Putamen (tissue), 1 donor: ENCODE results near the gene YKT6.

Experiments used
- DNase-seq: peaks from one replicate; pipeline ENCODE4 v3.0.0-alpha.2; 2016; ENCODE audit warnings: low spot score

YKT6 gene

DNA sequence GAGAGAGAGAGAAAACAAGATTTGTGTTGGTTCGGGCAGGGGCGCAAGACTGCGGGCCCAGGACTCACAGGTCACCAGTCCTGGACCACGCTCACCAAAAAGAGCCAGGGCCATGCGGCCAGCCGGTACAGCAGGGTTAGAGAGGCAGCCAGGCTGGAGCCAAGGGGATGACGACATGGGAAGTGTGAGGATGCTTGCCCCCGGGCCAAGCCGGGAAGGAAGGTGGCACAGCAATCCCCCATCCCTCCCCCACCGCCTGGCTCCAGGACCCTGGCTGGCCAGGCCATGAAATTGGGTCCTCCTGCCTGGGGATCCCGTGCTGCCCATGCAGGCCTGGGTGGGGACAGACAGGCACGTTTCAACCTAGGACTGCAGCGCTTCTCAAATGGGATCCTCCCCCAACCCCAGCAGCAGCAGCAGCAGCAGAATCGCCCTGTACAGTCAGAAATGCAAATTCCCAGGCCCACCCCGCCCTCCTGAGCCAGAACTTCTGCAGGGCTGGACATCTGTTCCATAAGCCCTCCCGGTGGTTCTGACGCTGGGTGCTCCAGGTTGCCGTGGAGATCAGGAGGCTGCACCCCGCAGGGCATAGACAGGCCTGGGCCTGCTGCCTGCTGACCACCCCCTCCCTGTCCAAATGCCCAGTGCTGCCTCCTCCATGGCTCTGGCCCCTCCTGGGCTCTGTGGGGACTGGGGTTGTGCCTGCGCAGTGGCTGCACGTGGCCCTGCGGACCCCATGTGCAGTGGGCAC, 35.0 kb downstream of the YKT6 start:
- no peak for DNase-seq

DNA sequence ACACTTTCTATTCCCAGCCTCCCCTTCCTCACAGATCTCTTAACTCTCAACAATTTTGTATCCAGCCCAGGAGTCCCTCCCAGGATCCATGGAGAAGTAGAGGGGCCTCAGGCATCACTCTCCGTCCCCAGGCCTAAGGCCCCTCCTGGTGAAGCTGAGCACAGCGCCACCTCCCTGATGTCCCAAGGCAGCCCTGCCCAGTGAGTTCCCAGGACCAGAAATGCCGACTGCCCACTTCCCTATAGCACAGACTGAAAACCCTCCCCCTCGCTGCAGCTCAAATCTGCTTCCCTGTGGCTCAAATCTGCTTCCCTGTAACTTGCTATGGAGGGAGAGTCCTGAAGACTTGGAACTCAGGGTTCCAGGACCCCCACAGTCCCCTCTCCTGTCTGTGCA, 35.6 kb downstream of the YKT6 start:
- no peak for DNase-seq

DNA sequence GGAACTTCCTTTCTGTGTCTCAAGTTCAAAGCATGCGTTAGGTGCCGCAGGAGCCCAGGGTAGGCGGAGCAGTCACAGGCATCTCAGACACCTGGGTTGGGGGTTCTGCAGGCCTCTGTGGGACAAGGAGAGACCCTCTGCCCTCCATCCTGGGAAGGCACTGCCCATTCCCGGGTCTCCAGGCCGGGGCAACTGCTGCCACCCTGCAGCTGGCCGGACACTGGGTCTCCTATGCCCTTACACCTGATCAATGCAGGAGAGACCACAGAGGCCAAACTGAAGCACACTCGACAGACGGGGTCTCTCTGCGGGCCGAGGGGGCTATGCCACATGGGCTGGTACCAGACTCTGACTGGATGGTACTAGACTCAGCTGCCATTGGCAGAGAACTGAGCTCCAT, 36.9 kb downstream of the YKT6 start:
- DNase-seq: no peak

GRCh38 chr7:44238116-44238695, 37.4 kb downstream of the YKT6 start:
- no peak for DNase-seq

DNA sequence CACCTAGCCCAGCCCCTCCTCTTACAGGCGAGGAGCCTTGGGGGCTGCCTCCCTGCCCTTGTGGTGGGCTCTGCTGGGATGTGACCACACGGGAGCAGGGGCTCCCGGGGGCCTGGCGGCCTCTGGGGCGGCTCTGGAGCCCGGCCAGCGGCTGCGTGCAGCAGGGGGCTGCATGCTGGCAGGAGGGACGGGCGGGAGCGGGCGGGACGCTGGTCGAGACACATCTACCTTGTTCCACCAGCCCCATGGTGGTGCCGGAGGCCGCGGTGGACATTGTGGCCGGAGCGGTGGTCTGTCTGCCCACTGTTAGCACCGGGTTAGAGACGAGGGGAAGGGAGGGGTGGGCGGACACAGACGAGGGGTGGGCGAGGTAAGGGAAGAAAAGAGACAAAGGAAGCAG, 38.6 kb downstream of the YKT6 start:
- DNase-seq: no peak

GRCh38 chr7:44240376-44240775, 39.6 kb downstream of the YKT6 start:
- DNase-seq: no peak

- peak; percentile 55 for DNase-seq
Measured at GRCh38 chr7:44240983-44241510, 40.3 kb downstream of the YKT6 start.

DNA sequence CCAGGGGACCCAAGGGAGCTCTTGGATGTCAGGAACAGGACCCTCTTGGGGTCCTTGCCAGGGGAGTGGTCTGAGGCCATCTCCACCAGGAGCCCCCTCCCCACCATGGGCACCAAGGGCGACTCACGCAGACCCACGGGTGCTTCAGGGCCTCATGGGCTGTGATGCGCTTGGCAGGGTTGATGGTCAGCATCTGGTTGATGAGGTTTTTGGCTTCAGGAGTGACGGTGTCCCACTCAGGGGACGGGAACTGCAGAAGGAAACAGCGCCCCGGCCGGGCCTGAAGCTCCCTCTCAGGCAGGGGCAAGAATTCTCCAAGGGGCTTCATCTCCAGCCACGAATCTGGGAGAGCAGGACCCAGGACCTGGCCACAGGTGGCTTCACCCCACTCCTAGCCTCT, 41.3 kb downstream of the YKT6 start:
- DNase-seq: no peak

DNA sequence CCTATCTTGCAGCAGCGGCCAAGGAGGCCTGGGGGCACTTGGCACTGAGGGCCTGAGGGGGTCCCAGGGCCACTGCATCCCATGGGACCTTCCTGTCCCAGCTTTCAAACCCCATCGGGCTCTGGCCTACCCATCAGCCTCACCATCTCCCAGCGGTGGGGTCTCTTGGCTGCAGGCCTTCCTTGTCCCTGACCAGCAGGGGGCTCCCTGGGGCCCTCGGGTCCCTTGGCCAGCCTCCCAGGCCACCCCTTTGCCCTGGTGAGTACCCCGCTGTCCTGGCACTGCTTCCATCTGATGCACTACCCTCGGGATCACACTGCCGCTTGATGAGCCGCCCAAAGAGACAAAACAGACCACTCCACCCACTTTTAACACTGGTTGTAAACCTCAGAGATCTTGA, 43.5 kb downstream of the YKT6 start:
- DNase-seq: no peak

- no peak for DNase-seq
Measured at GRCh38 chr7:44246396-44247113, 45.8 kb downstream of the YKT6 start.

- DNase-seq: no peak
Measured at GRCh38 chr7:44247868-44248651, 47.3 kb downstream of the YKT6 start.

GRCh38 chr7:44249639-44250234, 49.0 kb downstream of the YKT6 start:
- DNase-seq: no peak

DNA sequence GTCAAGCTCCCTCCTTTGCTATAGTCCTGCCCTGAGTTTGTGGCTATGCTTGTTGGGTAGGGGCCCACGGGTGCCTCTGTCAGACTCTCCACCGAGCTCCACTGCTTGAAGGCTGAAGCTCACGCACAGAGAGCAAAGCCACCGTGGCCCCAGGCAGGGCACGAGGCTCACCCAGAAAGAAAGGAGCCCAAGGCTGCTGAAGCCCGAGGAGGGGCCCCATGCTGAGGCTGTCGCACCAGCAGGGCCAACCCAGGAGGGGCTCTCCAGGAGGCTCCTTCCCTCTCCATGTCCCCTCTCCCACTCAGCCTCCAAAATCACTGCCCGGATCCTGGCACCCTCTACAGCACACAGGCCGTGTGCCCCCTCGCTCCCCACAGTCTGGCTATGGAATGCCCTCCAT, 50.5 kb downstream of the YKT6 start:
- no peak for DNase-seq

DNA sequence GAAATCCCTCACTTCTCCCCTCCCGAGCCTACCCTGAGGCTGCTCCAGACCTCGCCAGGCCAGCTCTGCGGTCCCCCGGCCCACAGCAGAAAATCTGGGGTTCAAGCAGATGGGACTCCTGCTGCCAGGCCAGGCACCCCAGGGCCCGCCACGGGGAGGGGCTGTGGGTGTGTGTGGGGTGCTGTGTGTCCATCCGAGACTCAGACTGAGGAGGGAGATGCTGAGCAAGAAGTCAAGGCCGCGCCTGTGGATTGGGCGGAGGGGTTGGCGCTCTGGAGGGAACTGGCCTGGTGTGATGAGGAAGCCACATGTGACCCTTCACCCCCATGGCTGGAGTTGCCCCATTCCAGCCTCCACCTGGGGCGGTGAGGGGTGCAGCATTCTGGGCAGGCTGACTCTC, 51.1 kb downstream of the YKT6 start:
- DNase-seq: no peak

DNA sequence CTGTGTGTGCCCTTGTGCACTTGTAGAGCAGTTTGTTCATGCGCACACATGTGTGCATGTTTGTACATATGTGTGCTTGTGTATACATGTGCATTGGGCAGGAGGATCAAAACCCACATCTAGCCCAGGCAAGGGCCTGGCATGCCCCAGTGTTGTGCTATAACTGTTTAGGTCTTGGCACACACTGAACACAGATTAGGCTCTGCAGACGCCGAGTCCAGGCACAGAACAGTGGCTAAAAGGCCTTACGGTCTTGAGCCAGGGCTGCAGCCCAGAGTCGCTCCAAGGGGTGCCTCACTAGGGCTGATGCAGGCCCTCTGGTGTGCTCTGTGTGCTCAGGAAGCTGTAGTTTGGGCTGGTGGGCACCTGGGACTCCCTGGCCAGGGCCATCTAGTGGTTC, 55.7 kb downstream of the YKT6 start:
- no peak for DNase-seq

DNA sequence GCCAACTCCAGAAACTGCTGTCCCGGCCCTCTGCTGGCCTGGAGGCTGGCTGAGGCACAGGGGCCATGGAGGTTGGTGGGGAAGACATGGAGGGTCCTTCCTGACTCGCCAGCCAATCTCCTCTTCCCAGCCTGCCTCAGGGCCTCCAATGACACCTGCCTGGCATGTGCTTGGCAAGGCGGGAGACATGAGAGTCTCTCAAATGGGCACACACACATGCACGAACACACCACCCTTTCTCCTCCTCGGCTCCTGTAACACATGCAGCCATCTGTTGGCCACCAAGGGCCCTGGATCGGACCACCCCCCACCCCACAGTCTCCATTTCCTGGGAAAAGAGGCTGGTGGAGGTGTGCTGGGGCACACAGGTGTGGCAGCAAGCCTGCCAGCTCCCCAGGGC, 56.4 kb downstream of the YKT6 start:
- no peak for DNase-seq

GRCh38 chr7:44257618-44258422, 57.0 kb downstream of the YKT6 start:
- DNase-seq: peak; percentile 83

- no peak for DNase-seq
Measured at GRCh38 chr7:44258423-44258760, 57.6 kb downstream of the YKT6 start.

- no peak for DNase-seq
Measured at GRCh38 chr7:44258865-44259546, 58.2 kb downstream of the YKT6 start.
